T1000 (cell line): ENCODE results near the gene AFAP1L1.

Source experiments
- DNase-seq: peaks from one replicate; lab custom pipeline; 2025; ENCODE audit warnings: mixed read lengths; lab: John Stamatoyannopoulos, UW

AFAP1L1 gene

GRCh38 chr5:149348518-149348917, 76.9 kb downstream of the AFAP1L1 start:
- no peak for DNase-seq

- DNase-seq, result no peak
These were observed 77.7 kb downstream of the AFAP1L1 start for GRCh38 chr5:149349382-149349781.

GRCh38 chr5:149352169-149352568, 80.5 kb downstream of the AFAP1L1 start:
- DNase-seq, result no peak

GRCh38 chr5:149353911-149354310, 82.3 kb downstream of the AFAP1L1 start:
- DNase-seq, result no peak

GRCh38 chr5:149355688-149356087, 84.0 kb downstream of the AFAP1L1 start:
- no peak for DNase-seq

GRCh38 chr5:149356391-149356790, 84.7 kb downstream of the AFAP1L1 start:
- no peak for DNase-seq

- peak; percentile 83 for DNase-seq
These were observed 86.0 kb downstream of the AFAP1L1 start, which contains the start of gene PCYOX1L for GRCh38 chr5:149357370-149358293. Gene PCYOX1L (plus strand): TSS chr5:149358046. CDS start chr5:149358069, 23 bp downstream.

- DNase-seq, result no peak
These were observed 86.6 kb downstream of the AFAP1L1 start for GRCh38 chr5:149358294-149358651.

GRCh38 chr5:149358868-149359495, 87.3 kb downstream of the AFAP1L1 start:
- no peak for DNase-seq

GRCh38 chr5:149360272-149360671, 88.6 kb downstream of the AFAP1L1 start:
- DNase-seq, result no peak

GRCh38 chr5:149362541-149362940, 90.9 kb downstream of the AFAP1L1 start:
- DNase-seq, result no peak

- DNase-seq, result no peak
These were observed 91.7 kb downstream of the AFAP1L1 start for GRCh38 chr5:149363358-149363757.

- no peak for DNase-seq
These were observed 92.3 kb downstream of the AFAP1L1 start for GRCh38 chr5:149363936-149364335.

- no peak for DNase-seq
These were observed 93.1 kb downstream of the AFAP1L1 start for GRCh38 chr5:149364719-149365118.

- no peak for DNase-seq
These were observed 93.8 kb downstream of the AFAP1L1 start for GRCh38 chr5:149365418-149365817.

- DNase-seq, result no peak
These were observed 94.6 kb downstream of the AFAP1L1 start for GRCh38 chr5:149366169-149366729.

- peak; percentile 40 for DNase-seq
These were observed 95.8 kb downstream of the AFAP1L1 start for GRCh38 chr5:149367249-149367971.

- DNase-seq, result no peak
These were observed 96.5 kb downstream of the AFAP1L1 start for GRCh38 chr5:149367972-149368645.

GRCh38 chr5:149370878-149371277, 99.2 kb downstream of the AFAP1L1 start:
- no peak for DNase-seq

GRCh38 chr5:149371296-149371962, 99.8 kb downstream of the AFAP1L1 start:
- DNase-seq, result peak; percentile 28
